ENCODE measurements around the gene DNAJC5. TPM values are rescaled to one million over a fixed set of nuclear protein-coding genes. Genes with fewer than 3 reads are reported as not detected.

The DNAJC5 gene
- total RNA-seq, 2 donors from 2014 or later, result 44.4 to 66.6 TPM

DNA sequence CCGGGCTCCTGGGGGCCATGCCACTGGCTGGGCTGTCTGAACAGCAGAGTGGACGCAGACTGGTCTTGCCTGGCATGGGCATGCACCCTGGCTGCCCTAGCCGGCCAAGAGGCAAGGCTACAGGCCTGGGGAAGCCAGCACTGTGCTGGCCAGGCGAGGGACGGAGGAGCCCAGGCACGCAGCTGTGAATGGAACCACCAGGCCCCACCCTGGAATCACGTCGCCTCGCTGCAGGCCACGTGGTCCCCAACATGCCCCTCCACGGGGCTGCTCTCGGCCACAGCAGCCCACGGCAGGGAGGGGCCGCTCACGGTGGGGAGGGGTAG, 57.2 kb downstream of the DNAJC5 start:
- no peak for DNase-seq (ENCODE audit: low spot score)
- Histone ChIP-seq H3K27ac (peak overlapping the region; percentile 87 to 90), H3K4me3 (no peak overlapping the region), H3K4me1 (replicated peaks) (peaks cover 57% of the 10 kb centered on the region), H3K27me3 (replicated peaks; ENCODE audit: insufficient read depth) (no peaks in the 10 kb centered on the region), H3K9me3 (no peaks in the 10 kb centered on the region), H3K36me3 (no peaks in the 10 kb centered on the region)
- TF ChIP-seq, protein P1, sequence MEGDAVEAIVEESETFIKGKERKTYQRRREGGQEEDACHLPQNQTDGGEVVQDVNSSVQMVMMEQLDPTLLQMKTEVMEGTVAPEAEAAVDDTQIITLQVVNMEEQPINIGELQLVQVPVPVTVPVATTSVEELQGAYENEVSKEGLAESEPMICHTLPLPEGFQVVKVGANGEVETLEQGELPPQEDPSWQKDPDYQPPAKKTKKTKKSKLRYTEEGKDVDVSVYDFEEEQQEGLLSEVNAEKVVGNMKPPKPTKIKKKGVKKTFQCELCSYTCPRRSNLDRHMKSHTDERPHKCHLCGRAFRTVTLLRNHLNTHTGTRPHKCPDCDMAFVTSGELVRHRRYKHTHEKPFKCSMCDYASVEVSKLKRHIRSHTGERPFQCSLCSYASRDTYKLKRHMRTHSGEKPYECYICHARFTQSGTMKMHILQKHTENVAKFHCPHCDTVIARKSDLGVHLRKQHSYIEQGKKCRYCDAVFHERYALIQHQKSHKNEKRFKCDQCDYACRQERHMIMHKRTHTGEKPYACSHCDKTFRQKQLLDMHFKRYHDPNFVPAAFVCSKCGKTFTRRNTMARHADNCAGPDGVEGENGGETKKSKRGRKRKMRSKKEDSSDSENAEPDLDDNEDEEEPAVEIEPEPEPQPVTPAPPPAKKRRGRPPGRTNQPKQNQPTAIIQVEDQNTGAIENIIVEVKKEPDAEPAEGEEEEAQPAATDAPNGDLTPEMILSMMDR (IDR thresholded peaks at IDR 0.05), result no peak
- TF ChIP-seq POLR2AphosphoS5 (IDR thresholded peaks at IDR 0.05) (no peak), POLR2A (IDR thresholded peaks at IDR 0.05) (no peak)
- intact Hi-C loops (cut with DNase I), result no loop called here
- WGBS, result 62% methylated on average over 15 of the region's 15 CpGs

GRCh38 chr20:63952769-63953168, 57.8 kb downstream of the DNAJC5 start:
- peaks cover 56% of the 10 kb centered on the region for H3K4me1 ChIP-seq (replicated peaks)
- peak overlapping the region; percentile 87 to 90 for H3K27ac ChIP-seq
- intact Hi-C loops (cut with DNase I), result no loop called here

GRCh38 chr20:63953764-63954429, 59.0 kb downstream of the DNAJC5 start:
- 57% methylated on average over 13 of the region's 13 CpGs for WGBS
- TF ChIP-seq POLR2AphosphoS5 (IDR thresholded peaks at IDR 0.05) (no peak), POLR2A (IDR thresholded peaks at IDR 0.05) (no peak)
- TF ChIP-seq, protein P1 (IDR thresholded peaks at IDR 0.05), result no peak
- intact Hi-C loops (cut with DNase I), result no loop called here
- Histone ChIP-seq H3K27ac (no peak overlapping the region), H3K27me3 (replicated peaks; ENCODE audit: insufficient read depth) (no peaks in the 10 kb centered on the region), H3K4me1 (replicated peaks) (peaks cover 48% of the 10 kb centered on the region), H3K4me3 (no peak overlapping the region), H3K36me3 (peaks cover 0 to under 1% of the 10 kb centered on the region in 2 donors), H3K9me3 (no peaks in the 10 kb centered on the region)
- no peak for DNase-seq (ENCODE audit: low spot score)

More at GRCh38 chr20:63952769-63953168, 57.8 kb downstream of the DNAJC5 start:
- Histone ChIP-seq H3K9me3 (no peaks in the 10 kb centered on the region), H3K4me3 (no peak overlapping the region), H3K27me3 (replicated peaks; ENCODE audit: insufficient read depth) (no peaks in the 10 kb centered on the region), H3K36me3 (no peaks in the 10 kb centered on the region)
- no peak for DNase-seq (ENCODE audit: low spot score)
- 85% methylated on average over 14 of the region's 14 CpGs for WGBS
- TF ChIP-seq, protein P1 (IDR thresholded peaks at IDR 0.05), result no peak
- TF ChIP-seq POLR2A (IDR thresholded peaks at IDR 0.05) (no peak), POLR2AphosphoS5 (IDR thresholded peaks at IDR 0.05) (no peak)

DNA sequence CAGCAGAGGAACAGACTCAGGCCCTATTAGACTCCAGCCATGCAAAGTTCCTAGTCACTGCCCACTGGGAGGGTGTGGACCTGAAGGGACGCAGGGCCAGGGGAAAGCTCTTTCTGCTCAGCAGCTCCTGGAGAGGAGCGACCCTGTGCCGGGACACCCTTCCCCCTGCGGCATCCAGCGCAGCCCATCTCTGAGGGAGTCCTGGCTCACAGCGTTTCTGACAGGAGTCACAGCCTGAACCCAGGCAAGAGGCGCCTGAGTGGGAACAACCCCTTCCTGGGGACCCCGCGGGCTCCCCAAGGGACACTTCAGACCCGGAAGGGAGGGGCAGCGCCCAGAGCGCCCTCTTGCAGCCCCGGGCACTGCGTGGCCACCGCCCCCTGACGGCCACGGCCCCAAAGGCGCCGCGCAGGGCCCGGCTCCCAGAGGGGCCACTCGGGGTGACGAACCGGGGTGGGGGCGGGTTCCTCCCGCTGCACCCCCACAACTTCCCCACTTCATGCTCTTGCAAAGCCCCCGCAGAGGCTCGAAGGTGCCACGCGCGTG, 60.4 kb downstream of the DNAJC5 start:
- Histone ChIP-seq H3K4me3 (peak overlapping the region; percentile 93 to 98), H3K4me1 (replicated peaks) (peaks cover 40% of the 10 kb centered on the region), H3K27ac (peak overlapping the region; percentile 88 to 92), H3K9me3 (no peaks in the 10 kb centered on the region), H3K36me3 (peaks cover 0 to 11% of the 10 kb centered on the region in 2 donors), H3K27me3 (replicated peaks; ENCODE audit: insufficient read depth) (no peaks in the 10 kb centered on the region)
- 2% methylated on average over 24 of the region's 31 CpGs for WGBS
- TF ChIP-seq POLR2A (IDR thresholded peaks at IDR 0.05) (no peak), POLR2AphosphoS5 (IDR thresholded peaks at IDR 0.05) (no peak)
- TF ChIP-seq, protein P1 (IDR thresholded peaks at IDR 0.05), result peak; percentile 24 to 63 (median 46)
- DNase-seq (ENCODE audit: low spot score), result no peak
- intact Hi-C loops (cut with DNase I), result no loop called here

All from prostate gland (tissue), 2 donors.